DOHH2 (cell line): ENCODE data around the gene GATB.

Source experiments
- EZH2phosphoT487 ChIP-seq: fragments of 200-600 bp; sonication (generic); IDR thresholded peaks from 2 replicates; pipeline ENCODE4 v1.6.1; 2017; ENCODE audit warnings: borderline replicate concordance, mild to moderate bottlenecking, antibody characterized with exemption, low read length, moderate library complexity, mixed read lengths
- TF ChIP-seq, protein P1 (sequence below): fragments of 200-600 bp; sonication (generic); IDR thresholded peaks from one replicate; pipeline ENCODE4 v1.5.1; 2014; ENCODE audit warnings: antibody characterized with exemption, mild to moderate bottlenecking, low read depth, low read length; ENCODE audit not compliant: poor library complexity, severe bottlenecking

DNA sequence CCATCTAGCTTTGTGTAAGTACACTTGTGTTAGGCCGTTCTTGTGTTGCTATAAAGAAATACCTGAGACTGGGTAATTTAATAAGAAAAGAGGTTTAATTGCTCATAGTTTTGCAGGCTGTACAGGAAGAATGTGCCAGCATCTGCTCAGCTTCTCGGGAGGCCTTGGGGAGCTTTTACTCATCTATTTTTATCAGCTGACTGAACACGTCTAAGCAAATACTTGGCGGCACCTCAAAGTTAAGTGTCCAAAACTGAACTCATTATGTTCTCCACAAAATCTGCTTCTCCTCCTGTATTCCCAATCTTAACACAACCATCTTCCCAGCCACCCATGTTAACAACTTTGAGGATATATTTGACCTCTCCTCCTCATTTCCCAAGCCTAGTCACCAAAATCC, 42.4 kb upstream of the GATB start:
- TF ChIP-seq, protein P1, sequence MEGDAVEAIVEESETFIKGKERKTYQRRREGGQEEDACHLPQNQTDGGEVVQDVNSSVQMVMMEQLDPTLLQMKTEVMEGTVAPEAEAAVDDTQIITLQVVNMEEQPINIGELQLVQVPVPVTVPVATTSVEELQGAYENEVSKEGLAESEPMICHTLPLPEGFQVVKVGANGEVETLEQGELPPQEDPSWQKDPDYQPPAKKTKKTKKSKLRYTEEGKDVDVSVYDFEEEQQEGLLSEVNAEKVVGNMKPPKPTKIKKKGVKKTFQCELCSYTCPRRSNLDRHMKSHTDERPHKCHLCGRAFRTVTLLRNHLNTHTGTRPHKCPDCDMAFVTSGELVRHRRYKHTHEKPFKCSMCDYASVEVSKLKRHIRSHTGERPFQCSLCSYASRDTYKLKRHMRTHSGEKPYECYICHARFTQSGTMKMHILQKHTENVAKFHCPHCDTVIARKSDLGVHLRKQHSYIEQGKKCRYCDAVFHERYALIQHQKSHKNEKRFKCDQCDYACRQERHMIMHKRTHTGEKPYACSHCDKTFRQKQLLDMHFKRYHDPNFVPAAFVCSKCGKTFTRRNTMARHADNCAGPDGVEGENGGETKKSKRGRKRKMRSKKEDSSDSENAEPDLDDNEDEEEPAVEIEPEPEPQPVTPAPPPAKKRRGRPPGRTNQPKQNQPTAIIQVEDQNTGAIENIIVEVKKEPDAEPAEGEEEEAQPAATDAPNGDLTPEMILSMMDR = no peak
- TF ChIP-seq EZH2phosphoT487 = no peak
